GM19035 (cell line): ENCODE results near the gene ADAMTS17.

Source experiments
- ATAC-seq: cut with Tn5 transposase; IDR thresholded peaks from one replicate; pipeline ENCODE4 v1.9.1; 2021; ENCODE audit not compliant: unreplicated experiment

ADAMTS17 gene

DNA sequence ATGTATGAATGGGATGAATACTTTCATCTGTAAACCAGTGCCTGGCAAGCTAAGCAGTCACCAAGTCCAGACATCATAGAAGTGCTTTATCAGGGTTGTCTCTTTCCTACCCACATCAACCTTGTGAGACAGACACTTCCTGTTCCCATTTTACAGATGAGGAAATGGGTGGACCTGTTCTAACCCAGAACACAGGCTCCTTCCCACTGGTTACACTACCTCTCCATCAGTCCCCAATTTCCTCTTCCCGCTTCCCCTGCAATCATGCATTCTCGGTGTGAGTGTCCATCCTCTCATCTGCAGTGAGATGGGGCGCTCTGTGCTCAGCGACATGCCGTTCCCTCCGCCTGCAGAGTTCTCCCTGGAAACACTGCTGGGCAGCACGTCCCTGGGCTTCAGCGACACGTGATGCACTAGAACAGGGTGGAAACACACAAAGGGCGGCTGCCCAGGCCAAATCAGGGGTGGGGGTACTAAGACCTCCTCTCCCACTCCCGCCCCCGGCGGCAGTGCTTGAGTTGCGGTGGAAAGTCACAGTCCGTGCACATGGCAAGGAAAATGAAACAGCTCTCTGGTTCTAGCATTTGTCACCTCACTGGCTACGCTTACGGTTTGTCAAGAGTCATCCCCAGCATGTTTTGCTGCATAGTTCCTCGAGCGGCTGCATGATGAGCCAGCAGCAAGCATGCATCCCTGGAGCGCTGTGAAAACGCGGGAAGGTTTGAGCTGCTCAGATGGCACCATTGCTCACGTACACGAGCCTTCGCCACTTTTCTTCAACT lies 201.1 kb downstream of the ADAMTS17 start:
- ATAC-seq, result no peak

DNA sequence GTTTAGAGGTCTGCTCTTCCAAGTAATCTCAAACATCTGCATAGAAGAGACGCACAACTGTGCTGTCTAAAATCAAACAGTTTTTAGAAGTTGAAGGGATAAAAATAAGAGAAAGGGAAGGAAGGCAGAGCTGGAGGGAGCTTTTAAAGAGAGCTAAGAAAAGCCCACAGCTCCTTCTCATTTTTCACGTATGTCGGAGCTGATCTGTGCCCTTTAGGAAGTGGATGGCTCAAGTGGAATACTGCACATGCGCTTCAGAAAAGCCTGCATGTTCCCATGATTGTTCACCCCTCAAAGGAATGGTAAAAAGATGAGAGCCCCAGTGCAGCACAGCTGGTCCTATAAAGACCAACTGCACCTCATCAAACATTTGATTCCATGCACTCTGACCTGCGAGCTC lies 207.2 kb downstream of the ADAMTS17 start:
- no peak for ATAC-seq

DNA sequence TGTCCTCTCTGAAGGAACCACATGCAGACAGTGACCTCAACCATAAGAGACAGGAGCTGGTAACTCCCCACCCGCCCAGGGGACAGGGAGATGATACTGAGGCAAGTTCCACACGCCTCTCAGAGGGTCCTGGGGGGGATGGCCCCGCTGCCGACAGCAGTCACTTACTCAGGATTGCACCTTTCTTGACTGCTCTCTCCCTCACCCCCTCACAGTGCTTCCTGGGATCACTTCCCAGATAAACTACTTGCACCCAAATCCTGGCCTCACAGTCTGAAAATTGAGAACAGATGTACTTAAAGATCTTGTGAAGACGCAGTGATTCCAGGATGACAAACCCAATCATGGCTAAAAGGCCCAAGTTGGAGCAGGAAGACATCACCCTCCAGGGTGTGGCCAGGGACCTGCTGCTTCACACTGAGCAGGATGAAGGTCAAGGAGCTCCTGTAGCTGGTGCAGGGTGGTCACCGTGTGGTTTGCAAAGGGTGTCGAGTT lies 207.6 kb downstream of the ADAMTS17 start:
- ATAC-seq, result no peak

DNA sequence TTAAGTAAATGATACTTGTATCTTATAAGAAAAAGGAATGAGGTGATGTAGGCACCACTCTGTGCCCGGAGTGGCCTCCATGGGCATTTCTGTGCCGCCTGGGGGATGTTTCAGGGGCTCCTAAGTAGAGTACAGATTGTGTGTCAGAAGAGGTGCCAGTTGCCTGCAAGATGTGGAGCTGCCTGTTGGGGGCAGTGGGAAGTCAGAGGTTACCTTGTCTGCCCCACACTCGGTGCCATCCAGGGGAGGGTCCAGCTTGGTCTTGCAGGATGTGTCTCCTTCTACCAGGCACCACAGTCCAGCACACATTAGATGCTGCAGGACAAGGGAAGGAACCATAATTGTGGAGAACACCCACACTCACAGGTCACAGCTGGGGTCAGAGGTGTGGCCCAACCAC lies 208.8 kb downstream of the ADAMTS17 start:
- no peak for ATAC-seq

DNA sequence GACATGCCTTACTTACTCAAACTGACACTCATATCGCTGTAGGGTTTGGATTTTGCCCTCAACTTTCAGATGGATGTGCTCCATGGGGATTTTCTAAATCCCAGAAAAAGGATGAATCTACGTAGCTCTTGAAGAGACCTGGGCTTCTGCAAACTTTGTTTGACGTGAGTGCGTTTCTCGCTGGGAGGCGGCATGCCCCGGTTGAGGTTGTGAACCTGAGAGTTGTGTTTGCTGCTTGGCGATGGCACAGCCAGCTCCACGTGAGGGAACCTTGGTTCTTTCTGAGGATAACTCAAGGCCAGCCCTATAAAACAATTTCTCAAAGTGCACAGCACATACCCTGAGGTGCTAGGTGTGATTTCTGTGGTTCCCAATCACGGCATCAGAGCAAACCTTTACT lies 209.5 kb downstream of the ADAMTS17 start:
- ATAC-seq, result no peak

DNA sequence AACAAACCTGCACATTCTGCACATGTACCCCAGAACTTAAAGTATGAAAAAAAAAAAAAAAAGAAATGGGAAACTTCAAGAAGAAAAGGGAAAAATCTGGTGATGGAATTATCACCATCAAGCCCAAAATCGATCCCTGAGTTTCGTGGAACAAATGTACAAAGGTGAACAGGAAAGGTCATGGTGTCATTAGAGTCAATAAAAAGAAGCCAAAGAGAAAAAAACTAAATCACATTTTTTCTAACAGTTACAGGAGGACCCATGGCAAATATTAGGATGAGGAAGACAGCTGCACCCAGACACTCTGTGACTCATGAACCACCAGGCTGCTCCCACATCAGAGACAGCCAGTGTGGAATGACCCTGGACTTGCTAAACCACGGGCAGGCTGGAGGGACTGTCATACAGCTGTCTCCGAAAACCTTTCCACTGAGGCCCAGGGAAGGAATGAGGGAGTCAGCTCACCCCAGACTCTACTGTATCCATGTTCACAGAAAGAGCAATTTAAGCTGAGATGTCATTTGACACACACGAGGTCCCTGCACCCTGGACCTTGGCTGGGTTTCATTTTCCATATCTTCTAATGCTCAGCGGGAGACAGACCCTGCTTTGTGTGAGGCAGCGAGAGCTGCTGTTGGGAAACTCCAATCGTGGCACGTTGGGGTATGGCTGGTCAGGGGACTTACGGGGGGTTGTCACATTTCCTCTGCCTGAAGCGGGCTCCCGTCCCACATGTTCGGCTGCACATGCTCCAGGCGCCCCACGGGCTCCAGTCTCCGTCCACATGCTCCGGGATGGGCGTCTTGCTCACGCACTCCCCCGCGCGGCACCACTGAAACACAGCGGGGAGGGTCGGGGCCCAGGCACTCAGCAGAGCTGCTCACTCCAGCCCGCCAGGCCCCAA lies 210.2 kb downstream of the ADAMTS17 start:
- no peak for ATAC-seq

DNA sequence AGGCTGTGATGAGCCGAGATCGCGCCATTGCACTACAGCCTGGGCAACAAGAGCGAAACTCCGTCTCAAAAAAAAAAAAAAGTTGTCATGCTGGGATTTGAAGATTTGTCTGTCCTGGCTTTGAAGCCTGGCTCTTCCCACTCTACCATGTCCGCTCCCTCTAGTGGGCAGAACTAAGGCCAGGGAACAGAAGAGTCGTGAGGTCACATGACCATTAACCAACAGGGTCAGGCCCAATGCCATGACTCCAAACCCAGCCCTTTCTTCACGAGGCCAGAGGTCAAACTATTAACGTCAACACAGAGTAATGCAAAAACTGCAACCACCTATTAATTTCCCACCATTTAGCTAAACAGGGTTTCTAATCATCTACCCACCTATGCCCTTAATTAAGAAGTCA lies 212.1 kb downstream of the ADAMTS17 start:
- ATAC-seq, result no peak

DNA sequence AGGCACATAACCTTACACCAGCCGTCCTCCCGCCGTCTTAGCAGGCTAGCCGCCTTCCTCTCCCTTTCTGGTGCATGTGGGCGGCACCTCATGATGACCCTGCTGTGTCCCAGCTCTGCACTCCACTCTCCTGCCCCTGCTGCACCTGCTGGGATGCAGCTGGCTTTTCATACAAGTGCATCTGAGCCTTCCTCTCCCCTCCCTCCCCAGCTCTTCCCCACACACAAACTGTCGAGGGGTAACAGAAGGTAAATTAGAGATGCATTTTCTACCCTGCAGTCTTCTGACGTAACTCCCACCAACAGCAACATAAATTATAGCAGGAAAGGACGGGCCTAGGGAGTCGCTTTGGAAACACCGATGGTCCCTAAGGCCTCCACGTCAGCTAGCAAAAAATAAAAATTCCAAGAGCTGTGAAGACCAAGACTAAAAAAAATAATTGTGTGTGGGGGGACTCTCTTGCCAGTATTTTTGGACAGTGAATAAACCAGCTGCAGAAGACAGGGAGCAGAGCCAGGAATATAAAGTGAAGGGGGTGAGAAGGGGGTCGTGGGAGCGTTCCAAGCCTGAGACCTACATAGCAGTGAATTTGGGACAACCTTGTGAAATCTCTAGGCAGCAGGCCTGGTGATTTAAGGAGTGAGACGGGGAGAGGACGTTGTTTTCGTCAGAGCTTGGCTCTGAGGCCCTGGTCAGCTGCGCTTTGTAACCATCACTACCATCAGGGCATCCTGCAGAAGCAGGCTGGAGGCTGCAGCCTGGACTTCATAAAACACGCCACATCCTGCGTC lies 216.2 kb downstream of the ADAMTS17 start:
- no peak for ATAC-seq

DNA sequence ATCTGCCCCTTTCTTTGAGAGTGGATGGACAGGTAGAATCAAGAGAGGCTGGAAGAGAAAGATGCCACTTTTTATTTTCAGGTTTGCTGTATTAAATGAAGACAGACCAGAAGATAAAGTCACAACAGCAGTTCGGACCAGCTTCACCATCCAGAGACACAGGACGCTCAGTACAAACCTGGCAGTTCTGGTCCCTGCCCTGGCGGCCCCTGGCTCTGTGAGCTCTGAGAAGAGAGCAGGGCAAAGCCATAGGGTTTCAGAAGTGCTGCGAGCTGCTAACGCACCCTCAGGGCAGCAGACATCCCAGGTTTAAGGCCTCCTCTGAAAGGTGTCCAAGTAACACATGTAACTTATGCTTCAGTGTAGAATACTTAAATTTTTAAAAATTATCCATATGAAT lies 216.8 kb downstream of the ADAMTS17 start:
- ATAC-seq, result no peak

DNA sequence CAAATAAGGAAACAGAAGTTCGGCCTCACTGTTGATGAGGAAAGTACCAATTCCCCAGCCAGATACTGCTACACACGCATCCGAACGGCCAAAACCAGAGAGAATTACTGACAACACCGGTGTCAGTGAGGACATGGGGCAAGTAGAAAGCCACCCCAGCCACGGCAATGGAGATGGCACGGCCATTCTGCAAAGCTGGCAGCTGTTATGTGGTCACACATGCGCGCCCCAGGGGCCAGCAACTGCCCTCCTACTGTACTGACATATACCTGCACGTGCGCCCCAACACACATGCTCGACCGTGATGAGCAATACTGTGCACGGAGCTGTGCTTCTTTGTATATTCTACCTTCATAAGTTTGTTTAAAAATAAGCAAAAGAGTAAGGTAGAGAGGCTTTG lies 217.4 kb downstream of the ADAMTS17 start:
- ATAC-seq, result no peak

DNA sequence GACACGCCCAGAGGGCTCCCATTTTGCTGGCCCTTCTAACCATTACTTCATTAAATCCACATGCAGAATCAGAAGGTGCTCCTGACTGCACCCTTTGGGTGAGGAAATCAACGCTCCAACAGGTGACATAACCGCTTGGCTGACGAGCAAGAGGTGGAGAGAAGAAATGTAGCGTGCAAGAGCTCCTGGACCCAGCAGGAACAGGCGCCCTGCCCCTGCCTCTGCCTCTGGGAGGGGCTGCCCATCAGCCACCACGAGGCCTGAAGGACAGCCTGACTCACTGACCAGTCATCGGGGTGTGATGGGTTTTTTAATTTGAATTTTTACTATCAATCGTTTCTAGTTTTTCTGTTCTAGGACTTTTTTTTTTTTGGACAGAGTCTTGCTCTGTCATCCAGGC lies 218.2 kb downstream of the ADAMTS17 start:
- ATAC-seq, result no peak

DNA sequence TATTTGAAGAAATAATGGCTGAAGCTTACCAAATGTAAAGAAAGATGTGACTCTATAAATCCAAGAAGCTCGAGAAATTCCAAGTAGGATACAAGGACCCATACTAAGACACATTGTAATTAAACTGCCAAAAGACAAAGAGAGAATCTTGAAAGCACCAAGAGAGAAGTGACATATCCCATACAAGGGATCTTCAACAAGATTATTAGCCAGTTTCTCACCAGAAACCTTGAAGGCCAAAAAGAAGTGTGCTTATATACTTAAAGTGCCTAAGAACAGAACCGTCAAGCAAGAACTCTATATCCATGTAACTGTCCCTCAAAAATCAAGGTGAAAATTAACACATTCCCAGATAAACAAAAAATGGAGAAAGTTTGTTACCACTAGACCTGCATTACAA lies 220.5 kb downstream of the ADAMTS17 start:
- no peak for ATAC-seq

DNA sequence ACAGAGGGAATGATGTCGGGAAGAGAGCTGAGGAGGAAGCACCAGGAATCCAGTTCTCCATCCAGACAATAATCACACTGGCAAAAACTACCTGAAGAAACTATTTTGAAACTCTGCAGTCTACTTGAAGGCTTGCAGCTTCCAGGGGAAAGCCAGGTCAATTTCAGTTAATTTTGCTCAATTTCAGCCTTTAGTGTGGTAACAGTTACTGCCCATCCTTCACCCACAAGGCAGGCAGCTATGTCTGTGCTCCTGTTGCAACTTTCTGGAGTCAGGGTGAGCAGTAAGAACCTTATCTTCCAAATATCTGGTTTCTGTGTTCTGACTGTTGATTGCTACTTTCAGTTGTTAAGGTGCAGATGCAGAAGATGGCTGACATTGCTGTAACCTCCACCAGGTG lies 221.7 kb downstream of the ADAMTS17 start:
- ATAC-seq, result no peak

DNA sequence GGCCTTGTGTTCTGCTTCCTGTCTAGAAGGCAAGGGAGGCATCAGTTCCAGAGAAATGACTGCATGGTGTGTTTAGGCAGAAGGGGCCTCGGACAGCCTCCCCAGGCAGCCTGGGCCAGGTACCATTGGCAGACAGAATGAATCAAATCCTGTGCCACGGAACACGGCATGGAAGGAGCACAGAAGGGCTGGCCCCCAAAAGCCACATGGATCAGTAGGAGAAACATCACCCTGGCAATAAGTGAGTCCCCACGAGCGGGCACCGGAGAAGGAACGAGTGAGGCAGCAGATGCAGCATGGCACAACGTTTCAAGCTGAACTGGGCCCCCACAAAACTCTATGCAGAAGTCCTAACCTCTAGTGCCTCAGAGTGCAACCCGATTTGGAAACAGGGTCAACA lies 223.2 kb downstream of the ADAMTS17 start:
- ATAC-seq, result no peak

DNA sequence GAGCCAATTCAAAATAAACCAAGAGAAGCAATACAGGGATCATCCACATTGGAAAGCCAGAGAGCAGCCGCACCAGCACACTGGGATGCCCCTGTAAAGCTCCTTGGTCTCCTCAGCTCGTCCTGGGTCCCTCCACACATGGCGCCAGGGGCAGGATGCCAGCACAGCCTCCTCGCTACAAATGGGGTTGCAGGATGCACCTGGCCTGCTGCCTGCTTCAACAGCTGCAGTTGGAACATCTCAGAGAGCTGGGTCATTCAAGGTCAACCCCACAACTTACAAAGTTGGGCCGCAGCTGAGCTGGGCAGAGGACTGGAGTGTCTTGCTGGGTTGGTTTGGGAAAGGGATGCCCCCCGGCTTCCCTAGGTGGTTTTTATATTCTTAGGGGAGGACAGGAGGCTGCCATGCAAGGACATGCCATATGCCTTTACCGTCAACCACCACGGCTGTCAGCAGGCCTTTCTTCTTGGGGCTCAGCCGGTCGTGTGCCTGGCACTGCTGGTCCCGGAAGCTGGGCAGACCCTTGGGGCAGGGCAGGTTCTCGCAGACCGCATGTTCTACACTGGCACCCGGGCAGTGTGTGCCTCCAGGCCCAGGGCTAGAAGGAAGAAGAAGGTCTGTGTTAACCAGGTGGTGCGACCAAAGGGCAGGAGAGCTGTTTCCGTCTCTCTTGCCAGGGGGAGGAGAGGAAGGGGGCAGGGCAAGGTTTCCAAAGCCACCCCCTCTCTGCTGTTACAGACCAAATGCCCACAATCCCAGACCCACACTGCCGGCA lies 225.2 kb downstream of the ADAMTS17 start:
- no peak for ATAC-seq

DNA sequence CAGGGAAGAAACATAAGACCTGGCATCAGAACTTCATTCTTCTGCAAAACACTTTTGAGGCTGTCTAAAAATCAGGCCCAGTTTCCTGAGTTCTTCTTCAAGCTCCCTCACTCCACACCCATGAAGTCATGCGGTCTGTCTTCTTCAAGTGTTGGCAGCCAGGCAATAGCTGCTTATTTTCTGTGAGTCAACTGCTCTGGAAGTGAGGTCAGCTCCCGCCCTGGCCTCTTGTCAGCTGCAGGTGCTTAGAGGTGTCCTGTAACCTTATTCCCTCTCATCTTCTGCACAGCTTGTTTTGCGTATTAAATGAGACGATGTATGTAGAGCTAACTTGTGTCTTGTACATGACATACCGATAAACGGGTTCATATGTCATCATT lies 226.1 kb downstream of the ADAMTS17 start:
- ATAC-seq, result no peak

DNA sequence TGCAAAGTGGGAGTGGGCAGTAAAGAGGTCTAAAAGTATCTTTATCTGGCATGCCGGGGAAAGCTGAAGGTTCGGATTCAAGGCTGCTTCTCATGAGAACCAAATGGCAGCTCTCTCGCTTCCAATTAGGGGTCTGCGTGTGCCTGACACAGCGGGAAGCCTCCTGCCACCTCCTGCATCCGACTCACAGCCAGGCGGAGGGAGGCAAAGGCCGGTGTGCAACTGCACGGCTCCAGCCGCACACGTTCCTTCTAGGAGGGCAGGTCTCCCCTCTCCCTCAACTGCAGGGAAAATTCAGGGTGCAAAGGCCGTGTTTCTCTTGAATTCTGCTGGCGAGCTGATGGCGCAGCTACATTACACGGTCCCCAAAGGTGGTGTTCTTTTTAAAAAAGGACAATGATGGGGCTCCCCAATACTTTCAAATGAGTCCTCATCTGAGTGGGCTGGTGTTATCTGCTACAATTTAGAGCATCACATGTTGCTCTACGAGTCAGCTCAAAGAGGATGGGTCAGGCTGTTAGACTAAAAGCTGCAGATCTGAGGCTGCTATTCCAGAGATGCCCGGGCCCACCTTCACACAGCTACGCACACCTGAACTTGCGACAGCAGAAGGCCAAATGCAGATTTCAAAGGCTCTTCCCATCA lies 226.6 kb downstream of the ADAMTS17 start:
- ATAC-seq, result no peak

DNA sequence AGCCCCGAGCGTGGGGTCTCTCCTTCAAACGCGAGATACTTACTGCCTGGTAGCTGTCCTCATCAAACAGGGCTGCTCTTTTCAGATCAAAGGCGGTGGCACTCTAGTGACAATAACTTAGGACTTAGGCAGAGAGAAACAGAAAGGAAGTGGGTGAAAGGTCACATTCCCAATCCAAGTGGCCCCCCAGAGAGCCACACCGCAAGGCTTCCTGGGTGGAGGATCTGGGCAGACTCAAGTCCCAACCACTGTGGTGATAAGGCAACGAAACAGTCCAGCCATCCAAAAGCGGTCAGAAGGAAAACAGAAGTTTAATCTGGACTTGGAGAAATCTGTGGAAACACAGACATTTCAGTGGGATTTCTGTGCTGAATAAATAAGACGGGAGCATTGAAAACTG lies 227.2 kb downstream of the ADAMTS17 start:
- ATAC-seq, result no peak

DNA sequence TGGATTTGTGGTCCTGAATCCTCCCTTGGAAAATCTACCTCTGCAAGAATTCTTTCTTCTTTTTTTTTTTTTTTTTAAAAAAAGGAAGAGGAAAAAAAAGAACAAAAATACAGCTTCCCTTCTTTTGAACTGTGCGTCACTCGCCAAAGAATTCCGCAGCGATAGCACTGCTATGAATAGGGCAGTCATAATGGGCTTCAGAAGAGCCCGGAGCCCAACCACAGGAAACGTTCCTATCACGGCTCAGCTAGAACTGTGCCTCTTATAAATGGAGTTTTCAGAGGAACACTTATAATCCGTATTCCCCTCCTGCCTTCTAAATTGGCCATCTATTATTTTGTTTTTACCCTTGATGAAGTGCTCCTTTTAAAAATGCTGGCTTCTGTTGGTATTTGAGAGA lies 227.7 kb downstream of the ADAMTS17 start:
- ATAC-seq, result no peak
